Esophagus muscularis mucosa (tissue), 4 donors: ENCODE results near the gene ZCCHC9. TPM values are rescaled to one million over a fixed set of nuclear protein-coding genes. Genes with fewer than 3 reads are reported as not detected.

ENCODE experiments used
- DNase-seq: peaks from one replicate; pipeline ENCODE4 v3.0.0-alpha.2; 2017; ENCODE audit errors: extremely low spot score
- H3K27ac ChIP-seq, 4 donors: fragments of 200-600 bp; sonication (generic); replicated peaks in 1 of 4; 1 replicate in 3 of 4; 2 replicates in 1 of 4; pipeline ENCODE4 v1.5.1; 2016 to 2019; ENCODE audit warnings: mild to moderate bottlenecking in 1 of 4
- H3K27me3 ChIP-seq, 4 donors: fragments of 200-600 bp; sonication (generic); one replicate each; pipeline versions ENCODE4 v1.5.1 to v1.6.0; 2016 to 2019
- H3K36me3 ChIP-seq, 4 donors: fragments of 200-600 bp; sonication (generic); one replicate each; pipeline ENCODE4 v1.5.1; 2016 to 2019
- H3K4me1 ChIP-seq, 4 donors: fragments of 200-600 bp; sonication (generic); one replicate each; pipeline ENCODE4 v1.5.1; 2016 to 2019
- H3K4me3 ChIP-seq, 4 donors: fragments of 200-600 bp; sonication (generic); 1 replicate in 2 of 4; 2 replicates in 2 of 4; pipeline ENCODE4 v1.5.1; 2016 to 2019; ENCODE audit warnings: mild to moderate bottlenecking in 4 of 4, moderate library complexity in 1 of 4
- H3K9me3 ChIP-seq, 4 donors: fragments of 200-600 bp; sonication (generic); 1 replicate in 3 of 4; 2 replicates in 1 of 4; pipeline ENCODE4 v1.5.1; 2016 to 2019
- EP300 ChIP-seq: sonication (generic); formaldehyde crosslinking; IDR thresholded peaks from one replicate; pipeline ENCODE4 v1.6.1; 2017; ENCODE audit warnings: antibody characterized with exemption
- POLR2A ChIP-seq: fragments of 450-650 bp; IDR thresholded peaks from one replicate; pipeline ENCODE4 v1.6.1; 2017; ENCODE audit warnings: antibody characterized with exemption, moderate library complexity, mild to moderate bottlenecking, low read depth
- POLR2AphosphoS5 ChIP-seq, 2 donors: sonication (generic); formaldehyde crosslinking; IDR thresholded peaks; one replicate each; pipeline ENCODE4 v1.6.1; 2017; ENCODE audit warnings: antibody characterized with exemption in 2 of 2
- WGBS: methylation state at CpG from one replicate; pipeline ENCODE4 v1.1.5; 2018; 5-methylcytosine and 5-hydroxymethylcytosine counted together
- intact Hi-C: fragments of 100-400 bp; cut with DNase I; formaldehyde crosslinking; loops from one replicate; pipeline ENCODE4 v1.15.1; 2023
- total RNA-seq, 4 donors: library from RNA; depleted of rRNA; stranded (reverse); fragments of >200 nt; gene quantifications; one replicate each; pipeline versions ENCODE4 v1.1.0 to v1.2.1, GENCODE V29; 2016
- TF ChIP-seq, protein P1 (sequence below), 3 experiments: fragments of 200-600 bp in 2 of 3; fragments of 450-650 bp in 1 of 3; sonication (generic) in 2 of 3; IDR thresholded peaks; one replicate each; pipeline ENCODE4 v1.5.1; 2017 to 2019; ENCODE audit warnings: antibody characterized with exemption in 3 of 3, mild to moderate bottlenecking in 2 of 3, moderate library complexity in 1 of 3

ZCCHC9 gene
- total RNA-seq, 4 donors from 2014 or later = 18.7 to 38.6 (median 22.8) TPM

DNA sequence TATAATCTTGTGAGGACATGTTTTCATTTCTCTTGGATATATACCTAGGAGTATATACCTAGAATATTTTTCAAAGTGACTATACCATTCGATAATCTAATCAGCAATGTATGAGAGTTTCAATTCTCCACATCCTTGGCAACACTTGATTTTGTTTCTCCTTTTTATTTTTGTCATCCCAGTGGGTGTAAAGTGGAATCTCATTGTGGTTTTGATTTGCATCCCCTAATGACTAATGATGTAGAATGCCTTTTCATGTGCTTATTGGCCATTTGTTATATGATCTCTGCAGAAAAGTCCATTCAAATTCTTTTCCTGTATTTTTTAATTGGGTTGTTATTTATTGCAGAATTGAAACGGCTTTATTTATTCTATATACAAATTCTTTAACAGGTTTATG lies 15.2 kb downstream of the ZCCHC9 start:
- WGBS = 80% methylated on average over 2 of the region's 2 CpGs
- peaks cover 20 to 37% (median 34%) of the 10 kb centered on the region in 4 donors for H3K36me3 ChIP-seq
- no peak for DNase-seq
- no peaks in the 10 kb centered on the region for H3K9me3 ChIP-seq
- no peak overlapping the region for H3K4me3 ChIP-seq
- no peak overlapping the region for H3K27ac ChIP-seq
- no peaks in the 10 kb centered on the region for H3K4me1 ChIP-seq
- TF ChIP-seq EP300 = no peak
- no peak for TF ChIP-seq POLR2AphosphoS5 (IDR thresholded peaks at IDR 0.05)
- no peak for TF ChIP-seq POLR2A
- H3K27me3 ChIP-seq = no peaks in the 10 kb centered on the region
- intact Hi-C loops = no loop called here

DNA sequence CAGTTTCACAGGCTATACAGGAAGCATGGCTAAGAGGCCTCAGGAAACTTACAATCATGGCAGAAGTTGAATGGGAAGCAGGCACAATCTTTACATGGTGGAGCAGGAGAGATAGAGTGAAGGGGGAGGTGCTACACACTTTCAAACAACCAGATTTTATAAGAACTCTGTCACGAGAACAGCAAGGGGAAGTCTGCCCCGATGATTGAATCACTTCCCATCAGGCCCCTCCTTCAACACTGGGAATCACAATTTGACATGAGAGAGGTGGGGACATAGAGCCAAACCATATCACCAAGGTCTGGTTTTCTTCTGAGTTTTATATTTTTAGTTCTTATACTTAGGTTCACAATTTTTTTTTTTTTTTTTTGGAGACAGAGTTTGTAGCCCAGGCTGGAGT lies 16.1 kb downstream of the ZCCHC9 start:
- DNase-seq = no peak
- Histone ChIP-seq H3K9me3 (no peaks in the 10 kb centered on the region), H3K27ac (no peak overlapping the region), H3K4me1 (no peaks in the 10 kb centered on the region), H3K36me3 (peaks cover 11 to 27% (median 24%) of the 10 kb centered on the region in 4 donors), H3K27me3 (no peaks in the 10 kb centered on the region), H3K4me3 (no peak overlapping the region)
- 58% methylated on average over 2 of the region's 2 CpGs for WGBS
- intact Hi-C loops = no loop called here
- TF ChIP-seq, protein P1, sequence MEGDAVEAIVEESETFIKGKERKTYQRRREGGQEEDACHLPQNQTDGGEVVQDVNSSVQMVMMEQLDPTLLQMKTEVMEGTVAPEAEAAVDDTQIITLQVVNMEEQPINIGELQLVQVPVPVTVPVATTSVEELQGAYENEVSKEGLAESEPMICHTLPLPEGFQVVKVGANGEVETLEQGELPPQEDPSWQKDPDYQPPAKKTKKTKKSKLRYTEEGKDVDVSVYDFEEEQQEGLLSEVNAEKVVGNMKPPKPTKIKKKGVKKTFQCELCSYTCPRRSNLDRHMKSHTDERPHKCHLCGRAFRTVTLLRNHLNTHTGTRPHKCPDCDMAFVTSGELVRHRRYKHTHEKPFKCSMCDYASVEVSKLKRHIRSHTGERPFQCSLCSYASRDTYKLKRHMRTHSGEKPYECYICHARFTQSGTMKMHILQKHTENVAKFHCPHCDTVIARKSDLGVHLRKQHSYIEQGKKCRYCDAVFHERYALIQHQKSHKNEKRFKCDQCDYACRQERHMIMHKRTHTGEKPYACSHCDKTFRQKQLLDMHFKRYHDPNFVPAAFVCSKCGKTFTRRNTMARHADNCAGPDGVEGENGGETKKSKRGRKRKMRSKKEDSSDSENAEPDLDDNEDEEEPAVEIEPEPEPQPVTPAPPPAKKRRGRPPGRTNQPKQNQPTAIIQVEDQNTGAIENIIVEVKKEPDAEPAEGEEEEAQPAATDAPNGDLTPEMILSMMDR (IDR thresholded peaks at IDR 0.05) = no peak
- TF ChIP-seq POLR2A (no peak), POLR2AphosphoS5 (IDR thresholded peaks at IDR 0.05) (no peak), EP300 (no peak)

DNA sequence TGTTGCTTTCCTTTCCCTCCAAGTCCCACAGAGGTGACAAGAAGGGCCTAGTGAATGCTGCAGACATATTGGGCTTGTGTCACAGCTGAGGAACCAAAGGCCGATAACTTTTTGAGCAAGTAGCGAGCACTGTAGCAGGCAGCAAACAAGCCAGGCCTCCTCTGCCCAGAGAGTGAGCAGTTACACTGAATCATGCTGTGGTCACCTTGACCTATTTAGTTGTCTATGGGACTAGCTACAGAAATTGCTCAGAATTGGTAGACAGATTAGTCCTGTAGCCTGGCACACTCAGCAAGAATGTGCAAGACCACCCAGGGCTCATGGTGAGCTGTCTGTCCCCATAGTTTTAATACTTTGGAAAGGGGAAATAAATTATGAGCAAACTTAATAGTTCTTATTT lies 25.2 kb downstream of the ZCCHC9 start:
- H3K4me1 ChIP-seq = no peaks in the 10 kb centered on the region
- no peak overlapping the region for H3K4me3 ChIP-seq
- no peaks in the 10 kb centered on the region for H3K36me3 ChIP-seq
- intact Hi-C loops = no loop called here
- 90% methylated on average over 2 of the region's 2 CpGs for WGBS
- no peak overlapping the region for H3K27ac ChIP-seq
- no peak for DNase-seq
- H3K9me3 ChIP-seq = no peaks in the 10 kb centered on the region
- no peaks in the 10 kb centered on the region for H3K27me3 ChIP-seq
- TF ChIP-seq POLR2AphosphoS5 (IDR thresholded peaks at IDR 0.05) (no peak), POLR2A (no peak), EP300 (no peak)
- TF ChIP-seq, protein P1 (IDR thresholded peaks at IDR 0.05) = no peak

DNA sequence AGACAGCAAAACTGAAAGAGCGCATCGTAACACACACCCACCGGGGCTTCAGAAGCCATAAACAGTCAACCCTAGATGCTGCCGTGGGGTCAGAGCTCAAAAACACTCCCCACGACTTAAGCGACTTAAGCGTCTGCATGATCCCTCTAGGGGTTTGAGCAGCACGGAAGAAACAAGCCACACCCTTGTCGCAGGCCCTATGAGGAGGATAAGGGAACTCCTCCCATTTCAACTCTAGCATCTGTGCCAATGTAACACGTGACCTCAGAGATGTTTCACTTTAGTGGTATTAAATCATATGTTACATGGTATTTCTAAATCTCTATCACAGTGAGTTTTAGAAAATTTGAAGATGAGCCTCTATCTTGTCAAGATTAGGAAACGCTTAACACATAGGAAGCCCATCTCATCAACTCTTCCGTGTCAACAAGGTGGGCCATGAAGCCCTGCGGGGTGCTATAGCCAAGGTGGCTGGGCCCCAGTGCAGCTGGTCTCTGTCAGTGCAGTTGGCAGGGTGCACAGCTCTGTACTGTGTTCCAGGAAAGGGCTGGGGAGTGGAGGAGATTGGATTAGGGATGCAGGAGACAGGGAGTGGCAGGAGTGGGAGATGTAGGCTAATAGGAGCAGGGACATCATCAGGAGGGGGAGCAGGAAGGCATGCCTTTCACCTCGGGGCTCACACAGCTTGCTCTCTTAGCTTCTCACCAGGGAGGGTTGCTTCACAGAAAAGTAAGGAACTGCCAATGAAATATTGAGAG lies 33.1 kb downstream of the ZCCHC9 start:
- intact Hi-C loops = no loop called here
- 79% methylated on average over 14 of the region's 14 CpGs for WGBS
- peak overlapping the region in 1 of 4 donors; percentile 14 for H3K4me3 ChIP-seq

DNA sequence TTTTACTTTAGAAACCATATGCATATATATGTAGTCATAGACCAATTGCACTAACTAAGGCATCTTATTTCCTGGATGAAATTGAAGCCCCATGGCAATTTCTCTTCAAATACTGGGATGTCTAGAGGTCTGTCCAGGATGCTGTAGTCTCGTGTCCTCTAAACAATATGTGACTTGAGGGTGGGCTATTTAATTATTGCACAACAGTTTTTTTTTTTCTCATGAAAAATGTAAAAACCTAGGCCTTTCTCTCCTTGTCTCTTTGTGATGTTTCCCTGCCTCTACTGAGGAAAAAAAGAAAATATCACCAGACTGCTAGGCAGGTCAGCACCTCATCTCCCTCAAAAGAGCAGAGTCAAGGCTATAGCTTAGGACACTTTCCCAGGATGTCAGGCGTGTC lies 34.6 kb downstream of the ZCCHC9 start:
- H3K4me1 ChIP-seq = no peaks in the 10 kb centered on the region
- peak; percentile 34 for DNase-seq
- WGBS = 97% methylated on average over 2 of the region's 2 CpGs
- H3K4me3 ChIP-seq = no peak overlapping the region
- H3K27ac ChIP-seq = no peak overlapping the region
- H3K9me3 ChIP-seq = no peaks in the 10 kb centered on the region
- intact Hi-C loops = no loop called here
- no peaks in the 10 kb centered on the region for H3K36me3 ChIP-seq
- TF ChIP-seq EP300 (no peak), POLR2AphosphoS5 (IDR thresholded peaks at IDR 0.05) (no peak), POLR2A (no peak)
- H3K27me3 ChIP-seq = no peaks in the 10 kb centered on the region

More for the DNA sequence above, 33.1 kb downstream of the ZCCHC9 start:
- Histone ChIP-seq H3K27ac (no peak overlapping the region), H3K9me3 (no peaks in the 10 kb centered on the region), H3K36me3 (no peaks in the 10 kb centered on the region), H3K27me3 (no peaks in the 10 kb centered on the region), H3K4me1 (no peaks in the 10 kb centered on the region)
- no peak for TF ChIP-seq EP300
- DNase-seq = peak; percentile 84

DNA sequence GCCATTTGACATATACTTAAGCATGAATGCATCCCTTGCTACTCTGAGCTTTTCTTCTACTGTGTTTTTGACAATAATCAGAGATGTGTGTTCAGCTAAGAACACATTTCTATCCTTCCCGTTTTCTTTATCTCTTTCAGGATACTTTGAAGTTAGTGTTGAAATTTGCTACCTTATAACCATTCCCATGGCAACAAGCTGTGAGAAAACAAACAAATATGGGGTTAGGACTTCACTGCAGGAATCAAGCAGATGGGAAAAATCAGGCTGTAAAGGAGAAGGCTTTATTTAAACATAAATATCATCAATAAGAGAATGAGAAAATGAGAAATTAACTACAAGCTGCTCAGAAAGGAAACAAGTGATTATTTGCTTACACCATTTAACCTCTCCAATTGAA lies 35.2 kb downstream of the ZCCHC9 start:
- TF ChIP-seq EP300 (no peak), POLR2A (no peak), POLR2AphosphoS5 (IDR thresholded peaks at IDR 0.05) (no peak)
- TF ChIP-seq, protein P1 (IDR thresholded peaks at IDR 0.05) = no peak
- intact Hi-C loops = no loop called here
- Histone ChIP-seq H3K27me3 (no peaks in the 10 kb centered on the region), H3K9me3 (no peaks in the 10 kb centered on the region), H3K4me1 (no peaks in the 10 kb centered on the region), H3K27ac (no peak overlapping the region), H3K4me3 (no peak overlapping the region), H3K36me3 (no peaks in the 10 kb centered on the region)
- DNase-seq = no peak
- WGBS = 32% methylated on average over 1 of the region's 1 CpG
